GM18508 (cell line): Measurements from ENCODE around the gene DLAT.
"Not testable (repeated sequence)": the region's sequence is repeated elsewhere in the genome, so short reads cannot be mapped to it uniquely, and the experiment has no call there.

Source experiments
- ATAC-seq: cut with Tn5 transposase; IDR thresholded peaks from one replicate; pipeline ENCODE4 v1.9.1; 2021; ENCODE audit warnings: moderate number of reproducible peaks; ENCODE audit not compliant: insufficient read depth, unreplicated experiment

Gene DLAT

DNA sequence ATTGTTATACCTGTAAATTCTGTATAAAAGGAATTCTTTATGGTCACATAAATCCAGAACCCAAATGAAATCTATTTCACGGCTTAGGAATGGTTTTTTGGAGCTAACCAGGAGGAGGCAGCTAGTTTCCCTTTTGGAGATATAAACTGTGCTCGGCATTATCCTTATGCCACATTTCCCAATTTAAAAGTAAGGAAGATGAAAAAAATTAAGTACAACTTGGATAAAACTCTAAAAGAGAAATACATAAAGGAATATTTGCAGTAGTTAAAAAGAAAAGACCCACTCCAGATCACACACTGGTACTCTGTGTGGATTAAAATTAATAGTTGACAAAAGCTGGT, 17.7 kb downstream of the DLAT start:
- no peak for ATAC-seq

GRCh38 chr11:112044961-112045360, 19.8 kb downstream of the DLAT start:
- no peak for ATAC-seq

- not testable (repeated sequence) for ATAC-seq
Observed at GRCh38 chr11:112046647-112047046, 21.4 kb downstream of the DLAT start.

- ATAC-seq: not testable (repeated sequence)
Observed at GRCh38 chr11:112048256-112048655, 23.0 kb downstream of the DLAT start.

DNA sequence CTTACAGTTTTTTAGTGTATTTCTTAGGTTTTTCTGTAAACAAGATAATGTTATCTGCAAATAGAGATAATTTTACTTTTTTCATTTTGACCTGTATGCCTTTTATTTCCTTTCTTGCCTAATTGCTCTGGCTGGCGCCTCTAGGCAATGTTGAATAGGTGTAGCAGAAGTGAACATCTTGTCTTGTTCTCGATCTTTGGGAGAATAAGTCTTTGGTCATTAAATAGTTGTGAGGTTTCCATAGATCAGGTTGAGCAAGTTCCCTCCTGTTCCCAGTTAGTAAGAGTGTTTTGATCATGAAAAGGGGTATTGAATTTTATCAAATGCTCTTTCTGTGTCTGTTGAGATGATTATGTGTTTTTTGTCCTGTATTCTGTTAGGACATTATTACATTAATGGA, 24.6 kb downstream of the DLAT start:
- no peak for ATAC-seq

DNA sequence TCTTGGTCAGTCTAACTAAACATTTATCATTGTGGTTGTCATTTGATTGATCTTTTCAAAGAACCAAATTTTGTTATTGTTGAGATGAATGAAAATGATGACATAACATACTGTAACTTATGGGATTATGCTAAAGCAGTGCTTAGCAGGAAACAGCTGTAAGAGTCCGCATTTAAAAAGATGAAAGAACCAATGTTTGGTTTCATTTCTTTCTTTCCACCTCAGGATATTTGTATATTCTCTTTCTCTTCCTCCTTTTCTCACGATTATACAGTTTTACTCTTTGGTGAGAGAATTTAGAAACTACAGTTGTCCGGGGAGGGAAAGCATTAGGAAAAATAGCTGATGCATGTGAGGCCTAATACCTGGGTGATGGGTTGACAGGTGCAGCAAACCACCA, 25.5 kb downstream of the DLAT start:
- no peak for ATAC-seq

GRCh38 chr11:112051768-112052167, 26.6 kb downstream of the DLAT start:
- ATAC-seq: no peak

GRCh38 chr11:112057170-112057569, 32.0 kb downstream of the DLAT start:
- ATAC-seq: no peak

GRCh38 chr11:112058103-112058502, 32.9 kb downstream of the DLAT start:
- no peak for ATAC-seq

DNA sequence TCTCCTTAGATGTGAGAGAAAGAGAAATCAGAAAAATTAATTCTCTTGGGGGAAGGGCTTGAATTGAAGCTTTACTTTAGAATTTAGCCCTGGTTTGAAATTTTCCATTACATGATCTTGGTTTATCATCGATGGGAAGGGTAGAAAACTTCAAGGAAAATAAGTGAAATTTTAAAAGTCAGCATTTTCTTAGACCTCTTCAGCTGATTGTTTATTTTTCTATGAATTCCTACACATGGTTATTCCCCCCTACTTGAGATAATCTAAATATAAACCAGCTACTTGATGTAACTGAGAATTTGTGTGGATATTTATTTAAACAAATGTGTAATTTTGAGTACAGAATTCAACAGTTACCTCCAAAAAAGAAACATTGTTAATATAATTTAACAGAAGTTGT, 37.7 kb downstream of the DLAT start:
- ATAC-seq: no peak

- ATAC-seq: peak; percentile 74
Observed at GRCh38 chr11:112073941-112074811, 49.0 kb downstream of the DLAT start, which contains the start of the genes NKAPD1 and PIH1D2. Gene NKAPD1, plus strand, starts transcription at chr11:112074299. Its CDS starts 1,276 bp downstream, at chr11:112075575. Gene PIH1D2, minus strand, starts transcription at chr11:112074017. Its CDS starts 843 bp downstream, at chr11:112073174.

DNA sequence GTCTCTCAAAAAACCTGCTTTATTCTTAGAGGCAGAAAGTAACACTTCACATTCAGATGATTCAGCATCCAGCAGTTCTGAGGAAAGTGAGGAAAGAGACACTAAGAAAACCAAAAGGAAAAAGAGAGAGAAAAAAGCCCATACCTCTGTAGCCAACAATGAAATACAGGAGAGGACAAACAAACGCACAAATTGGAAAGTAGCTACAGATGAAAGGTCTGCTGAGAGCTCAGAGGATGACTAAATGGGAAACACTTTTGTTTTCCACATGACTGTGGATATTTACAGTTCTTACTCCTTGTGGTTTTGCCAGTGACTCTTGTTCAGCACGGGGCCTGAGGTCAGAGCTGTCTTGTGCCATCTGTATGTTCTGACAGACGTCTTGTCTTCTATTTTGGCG, 57.5 kb downstream of the DLAT start:
- no peak for ATAC-seq

DNA sequence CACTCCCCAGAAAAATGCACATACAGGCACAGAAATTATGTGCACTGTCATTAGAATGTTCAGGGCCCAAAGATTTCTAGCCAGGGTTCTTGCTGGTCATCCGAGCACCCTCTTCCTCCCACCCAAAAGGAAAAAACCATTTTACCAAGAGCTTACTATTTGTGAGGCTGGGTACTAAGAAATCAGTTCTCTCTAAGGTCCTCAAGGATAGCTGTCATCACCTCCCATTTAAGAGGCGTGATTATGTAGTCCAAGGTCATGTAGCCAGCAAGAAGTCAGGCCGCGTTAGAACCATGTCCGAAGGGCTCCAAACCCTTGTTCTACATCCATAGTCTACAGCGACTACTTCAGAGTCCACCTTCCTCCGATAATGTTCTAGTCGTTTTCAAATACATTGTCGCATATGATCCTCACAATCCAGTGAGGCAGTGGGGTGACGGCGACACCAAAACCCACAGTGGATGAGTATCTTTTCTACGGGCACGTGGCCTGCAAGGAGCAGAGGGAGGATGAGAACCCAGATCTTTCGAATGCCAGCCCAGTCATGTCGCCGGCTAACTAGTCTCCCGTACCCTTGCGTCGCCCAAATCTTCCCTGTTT, 60.7 kb downstream of the DLAT start:
- ATAC-seq: peak; percentile 19

DNA sequence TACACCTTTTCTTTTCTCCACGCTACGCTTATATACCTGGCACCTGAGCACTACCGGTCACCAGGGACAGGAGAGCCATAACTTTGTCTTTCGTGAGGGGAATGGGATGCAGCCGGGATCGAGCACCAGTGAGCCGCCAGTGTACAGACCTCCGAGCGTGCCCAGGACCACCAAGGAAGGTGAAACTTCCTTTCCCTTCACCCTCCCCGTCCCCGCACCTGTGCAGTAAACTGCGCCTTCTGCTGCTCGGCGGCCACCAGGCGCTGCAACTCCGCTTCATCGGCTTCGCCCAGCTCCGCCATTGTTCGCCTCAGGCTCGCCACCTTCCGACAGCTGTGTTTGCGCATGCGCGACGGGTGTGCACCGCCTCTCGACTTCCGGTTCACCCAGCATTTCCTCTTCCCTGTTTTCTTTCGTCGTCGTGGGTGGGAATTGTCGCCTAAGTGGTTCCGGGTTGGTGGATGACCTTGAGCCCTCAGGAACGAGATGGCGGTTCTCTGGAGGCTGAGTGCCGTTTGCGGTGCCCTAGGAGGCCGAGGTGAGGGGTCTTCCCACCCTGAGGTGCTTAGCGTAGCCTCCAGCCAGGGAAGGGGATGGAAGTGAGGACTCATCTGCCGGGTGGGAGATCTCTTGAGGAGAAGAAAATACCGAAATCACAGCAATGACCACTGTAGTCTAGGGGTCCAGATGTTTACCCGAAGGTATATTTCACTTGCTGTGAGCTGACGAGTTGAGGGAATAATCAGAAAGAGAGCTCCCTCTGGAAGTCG, 61.4 kb downstream of the DLAT start, which contains the start of the genes SDHD and TIMM8B:
TSS of gene SDHD (plus strand) at position 452 of the 770 bp plus-strand sequence. CDS start at position 487, 35 bp downstream.
TSS of gene TIMM8B (minus strand) at position 335 of the 770 bp plus-strand sequence. CDS start at position 302, 33 bp downstream.
- ATAC-seq: peak; percentile 63

- no peak for ATAC-seq
Observed at GRCh38 chr11:112087212-112087611, 62.0 kb downstream of the DLAT start.

DNA sequence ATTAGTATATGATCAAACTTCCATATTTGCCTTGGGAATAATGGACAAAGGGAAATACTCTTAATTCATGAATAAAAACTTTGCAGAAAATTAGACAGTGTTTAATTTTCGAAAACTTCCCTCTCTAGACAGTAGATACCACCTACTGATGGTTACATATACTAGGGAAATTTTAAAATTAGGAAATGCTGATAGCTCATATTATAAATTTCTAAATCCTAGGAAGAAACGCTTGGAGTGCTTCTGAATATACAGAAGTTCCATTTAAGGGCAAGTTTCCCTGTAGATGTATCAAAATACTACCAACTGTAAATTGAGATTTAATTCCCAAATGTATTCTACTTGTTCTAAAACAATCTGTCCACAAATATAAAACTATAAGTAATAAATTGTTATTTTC, 70.1 kb downstream of the DLAT start:
- not testable (repeated sequence) for ATAC-seq

DNA sequence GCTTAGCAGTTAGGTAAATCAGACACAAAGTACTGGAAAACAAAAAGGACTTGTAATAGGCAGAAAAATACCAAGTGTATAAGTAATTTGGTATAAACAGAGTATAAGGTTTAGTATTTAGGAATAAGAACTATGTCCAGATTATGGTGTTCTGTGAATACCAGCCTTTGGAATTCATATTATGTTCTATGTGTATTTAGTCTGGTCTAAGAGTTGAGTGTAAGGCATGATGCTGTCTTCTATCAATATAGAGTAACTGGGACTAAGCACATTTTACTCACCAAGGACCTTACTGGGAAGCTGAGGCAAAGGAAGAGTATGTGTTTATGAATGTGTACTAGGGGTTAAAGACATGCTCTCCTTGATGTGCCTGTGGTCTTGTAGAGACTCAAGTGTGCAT, 71.0 kb downstream of the DLAT start:
- ATAC-seq: no peak

- no peak for ATAC-seq
Observed at GRCh38 chr11:112097734-112098528, 72.7 kb downstream of the DLAT start.

GRCh38 chr11:112100462-112100861, 75.3 kb downstream of the DLAT start:
- no peak for ATAC-seq

DNA sequence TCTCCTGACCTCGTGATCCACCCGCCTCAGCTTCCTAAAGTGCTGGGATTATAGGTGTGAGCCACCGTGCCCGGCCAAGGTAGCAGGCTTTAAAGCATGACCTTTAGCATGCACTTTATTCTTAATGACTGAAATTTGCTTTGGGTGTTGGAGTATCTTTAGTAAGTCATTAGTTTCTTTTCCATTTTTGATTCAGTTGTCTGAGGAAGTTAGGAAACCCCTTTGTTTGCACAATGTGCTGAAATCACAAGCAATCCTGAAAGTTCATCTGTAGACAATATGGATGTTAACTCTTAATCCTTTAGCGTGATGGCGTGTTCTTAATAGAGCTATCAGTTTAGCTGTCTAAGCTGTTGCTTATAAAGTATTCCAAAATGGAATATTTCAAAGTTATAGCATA, 78.2 kb downstream of the DLAT start:
- ATAC-seq: no peak
